HEK293T (cell line): ENCODE results near the gene CCDC39.
"Not testable (repeated sequence)": the region's sequence is repeated elsewhere in the genome, so short reads cannot be mapped to it uniquely, and the experiment has no call there.

ENCODE experiments used
- CTCF ChIA-PET: fragments of 350-600 bp; formaldehyde crosslinking; extraction: SDS; loops from one replicate; lab custom pipeline; 2021; ENCODE audit warnings: antibody characterized with exemption, inconsistent platforms; lab: Yijun Ruan, JAX
- POLR2A ChIA-PET: fragments of 350-600 bp; formaldehyde crosslinking; extraction: SDS; loops from one replicate; lab custom pipeline; 2020; ENCODE audit warnings: antibody characterized with exemption, inconsistent platforms; lab: Yijun Ruan, JAX
- DNase-seq: peaks from one replicate; pipeline ENCODE4 v3.0.0; 2012; ENCODE audit warnings: mixed read lengths; ENCODE audit errors: extremely low spot score
- ARNT ChIP-seq: fragments of 450-650 bp; IDR thresholded peaks from 2 replicates; pipeline ENCODE4 v1.6.1; 2017; ENCODE audit warnings: mild to moderate bottlenecking
- BHLHE40 ChIP-seq: fragments of 450-650 bp; IDR thresholded peaks from 2 replicates; pipeline ENCODE4 v1.6.1; 2016; ENCODE audit warnings: mild to moderate bottlenecking, moderate library complexity, borderline replicate concordance
- CTBP1 ChIP-seq: fragments of 450-650 bp; IDR thresholded peaks from 2 replicates; pipeline ENCODE4 v1.6.1; 2016; ENCODE audit warnings: borderline replicate concordance
- ELF4 ChIP-seq: fragments of 450-650 bp; IDR thresholded peaks from 2 replicates; pipeline ENCODE4 v1.6.1; 2017; ENCODE audit warnings: antibody characterized with exemption
- FOXA1 ChIP-seq: fragments of 450-650 bp; IDR thresholded peaks from 2 replicates; pipeline ENCODE4 v1.6.1; 2016; ENCODE audit warnings: mild to moderate bottlenecking
- FOXK2 ChIP-seq: fragments of 450-650 bp; IDR thresholded peaks from 2 replicates; pipeline ENCODE4 v1.6.1; 2016; ENCODE audit warnings: mild to moderate bottlenecking
- FOXM1 ChIP-seq: fragments of 450-650 bp; IDR thresholded peaks from 2 replicates; pipeline ENCODE4 v1.6.1; 2017; ENCODE audit warnings: mild to moderate bottlenecking, borderline replicate concordance
- HDGF ChIP-seq: fragments of 450-650 bp; IDR thresholded peaks from 2 replicates; pipeline ENCODE4 v1.6.1; 2017; ENCODE audit warnings: antibody characterized with exemption, borderline replicate concordance
- L3MBTL2 ChIP-seq: fragments of 450-650 bp; conservative IDR thresholded peaks from 2 replicates; pipeline ENCODE4 v1.6.1; 2016; ENCODE audit warnings: mild to moderate bottlenecking
- LEF1 ChIP-seq: fragments of 450-650 bp; IDR thresholded peaks from 2 replicates; pipeline ENCODE4 v1.6.1; 2017; ENCODE audit warnings: mild to moderate bottlenecking, borderline replicate concordance
- NFRKB ChIP-seq: fragments of 450-650 bp; IDR thresholded peaks from 2 replicates; pipeline ENCODE4 v1.6.1; 2016; ENCODE audit warnings: mild to moderate bottlenecking, moderate library complexity
- PKNOX1 ChIP-seq: fragments of 450-650 bp; IDR thresholded peaks from 2 replicates; pipeline ENCODE4 v1.6.1; 2016
- SP1 ChIP-seq: fragments of 450-650 bp; IDR thresholded peaks from 2 replicates; pipeline ENCODE4 v1.6.1; 2017
- SUZ12 ChIP-seq: fragments of 450-650 bp; IDR thresholded peaks from 2 replicates; pipeline ENCODE4 v1.6.1; 2016; ENCODE audit warnings: mild to moderate bottlenecking
- TARDBP ChIP-seq: fragments of 450-650 bp; IDR thresholded peaks from 2 replicates; pipeline ENCODE4 v1.6.1; 2016
- ZNF384 ChIP-seq: fragments of 450-650 bp; IDR thresholded peaks from 2 replicates; pipeline ENCODE4 v1.6.1; 2016

The CCDC39 gene

DNA sequence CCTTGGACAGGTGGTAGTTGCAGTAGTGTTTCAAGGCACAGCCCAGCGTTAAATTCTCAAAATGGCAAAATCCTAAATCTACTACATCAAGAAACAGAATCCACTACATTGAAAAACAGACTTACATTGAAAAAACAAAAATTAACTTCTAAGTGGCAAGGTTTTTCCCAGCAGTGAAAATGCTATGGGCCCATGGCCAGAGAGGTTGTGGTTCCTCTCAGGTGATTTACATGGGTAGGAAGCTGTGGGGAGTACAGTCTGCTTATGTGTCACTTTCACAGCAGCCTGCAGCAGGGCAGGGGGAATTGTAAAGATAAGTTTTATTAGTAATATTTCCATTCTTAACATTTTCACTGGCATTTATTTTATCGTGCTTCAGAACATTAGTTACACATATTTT, 52.4 kb downstream of the CCDC39 start:
- CTCF ChIA-PET = no interaction called here
- TF ChIP-seq FOXM1 (no peak), ARNT (no peak), FOXK2 (no peak)
- POLR2A ChIA-PET = no interaction called here
- no peak for DNase-seq

DNA sequence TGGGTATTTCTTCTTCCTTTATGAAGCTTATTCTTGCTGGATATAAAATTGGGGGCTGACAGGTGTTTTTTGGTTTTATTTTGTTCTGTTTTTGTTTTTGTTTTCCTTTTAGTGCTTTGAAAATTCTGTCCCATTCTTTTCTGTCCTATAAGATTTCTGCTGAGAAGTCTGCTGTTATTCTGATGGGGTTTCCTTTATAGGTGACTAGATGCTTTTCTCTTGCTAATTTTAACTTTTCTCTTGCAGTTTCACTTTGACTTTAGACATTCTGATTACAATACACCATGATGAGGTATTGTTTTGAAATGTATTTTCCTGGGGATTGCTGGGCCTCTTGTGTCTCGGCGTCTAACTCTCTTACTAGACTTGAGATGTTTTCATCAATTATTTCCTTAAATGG, 54.6 kb downstream of the CCDC39 start:
- TF ChIP-seq FOXK2 (no peak), FOXA1 (no peak), HDGF (no peak), SUZ12 (no peak), PKNOX1 (no peak)
- DNase-seq = no peak
- POLR2A ChIA-PET = no interaction called here
- CTCF ChIA-PET = no interaction called here

DNA sequence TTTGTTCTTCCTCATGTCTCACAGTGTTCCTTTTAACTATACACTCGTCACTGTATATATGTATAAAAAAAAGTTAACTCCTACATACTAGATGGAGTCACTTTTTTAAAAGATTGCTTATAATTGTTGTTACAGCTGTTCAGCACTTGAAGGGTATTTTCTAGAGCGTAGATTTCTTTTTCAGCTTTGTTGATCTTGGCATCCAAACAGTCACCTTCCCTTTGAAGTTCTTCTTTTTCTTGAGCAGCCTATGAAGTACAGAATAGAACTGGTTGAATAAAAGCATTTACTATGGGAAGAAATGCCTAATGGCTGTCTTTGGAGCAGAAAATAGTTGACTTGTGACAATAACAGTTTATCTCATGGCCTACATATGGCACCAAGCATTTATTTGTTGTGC, 59.6 kb downstream of the CCDC39 start:
- ChIA-PET POLR2A (no interaction called here), CTCF (no interaction called here)
- TF ChIP-seq BHLHE40 (no peak), FOXK2 (no peak), L3MBTL2 (no peak), ZNF384 (no peak), CTBP1 (no peak), HDGF (no peak), FOXA1 (no peak), LEF1 (no peak), SUZ12 (no peak), SP1 (no peak), NFRKB (no peak), PKNOX1 (no peak), FOXM1 (no peak), ELF4 (no peak)
- no peak for DNase-seq

GRCh38 chr3:180618563-180618962, 60.7 kb downstream of the CCDC39 start:
- CTCF ChIA-PET = interaction anchor here (0.6 kb wide), 1 partner anchor 1191 kb away, joined by 4 read pairs; no protein-coding TSS in a partner anchor
- DNase-seq, POLR2A ChIA-PET: not testable (repeated sequence)

GRCh38 chr3:180617049-180617448, 62.2 kb downstream of the CCDC39 start:
- DNase-seq = no peak
- TF ChIP-seq LEF1 = no peak
- TF ChIP-seq ARNT = no peak
- TF ChIP-seq ELF4 = no peak
- TF ChIP-seq L3MBTL2 = no peak
- no peak for TF ChIP-seq FOXA1
- no peak for TF ChIP-seq ZNF384
- TF ChIP-seq BHLHE40 = no peak
- no peak for TF ChIP-seq FOXM1
- no peak for TF ChIP-seq FOXK2
- ChIA-PET CTCF (no interaction called here), POLR2A (interaction anchor here (1.1 kb wide), 1 partner anchor 14 kb away, joined by 3 read pairs; no protein-coding TSS in a partner anchor)

DNA sequence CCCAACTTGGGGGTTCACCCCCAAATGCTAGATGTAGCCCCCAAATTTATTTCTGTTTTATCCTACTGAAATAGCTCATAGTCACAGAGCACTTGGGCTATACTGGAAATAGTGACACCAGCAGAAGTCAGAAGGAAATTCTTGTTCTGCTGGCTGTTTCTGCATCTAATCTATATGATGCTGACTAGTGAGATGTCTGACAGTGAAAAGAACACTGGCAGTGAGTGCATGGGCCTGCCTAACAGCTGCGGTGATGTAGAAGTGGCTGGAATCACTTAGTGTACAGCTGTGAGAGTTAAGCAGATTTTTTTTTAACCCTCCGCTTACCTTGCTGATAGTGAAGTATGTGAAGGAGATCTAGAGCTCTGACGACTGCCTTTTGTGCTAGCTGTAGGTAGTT, 63.3 kb downstream of the CCDC39 start:
- ChIA-PET POLR2A (interaction anchor here (1.3 kb wide), 1 partner anchor 14 kb away, joined by 5 read pairs; the partner anchor contains the start of gene TTC14), CTCF (no interaction called here)
- TF ChIP-seq ZNF384 (no peak), TARDBP (no peak), ARNT (no peak), PKNOX1 (no peak), BHLHE40 (no peak), ELF4 (no peak), FOXM1 (no peak), FOXA1 (no peak), FOXK2 (no peak), CTBP1 (no peak), HDGF (no peak), SUZ12 (no peak), SP1 (no peak), L3MBTL2 (no peak), NFRKB (no peak), LEF1 (no peak)
- DNase-seq = no peak

- ChIA-PET CTCF (no interaction called here), POLR2A (no interaction called here)
- DNase-seq = no peak
- TF ChIP-seq PKNOX1 (no peak), ZNF384 (no peak), FOXM1 (no peak), FOXK2 (no peak), SP1 (no peak), ARNT (no peak), FOXA1 (no peak), TARDBP (no peak), LEF1 (no peak), BHLHE40 (no peak), ELF4 (no peak), CTBP1 (no peak), L3MBTL2 (no peak), HDGF (no peak), NFRKB (no peak), SUZ12 (no peak)
These were observed 66.9 kb downstream of the CCDC39 start for GRCh38 chr3:180612364-180612763.
